ENCODE data around the gene SLC12A1.

Gene SLC12A1

GRCh38 chr15:48205981-48206380 lies at the start of gene SLC12A1:
SLC12A1 (plus strand) TSS chr15:48206302; CDS start chr15:48207720, 1,418 bp downstream.
- FAIRE-seq (no peak), DNase-seq (ENCODE audit: low spot score) (no peak)

GRCh38 chr15:48168616-48169015 lies 37.5 kb upstream of the SLC12A1 start:
- FAIRE-seq (no peak), DNase-seq (ENCODE audit: low spot score) (no peak)

- no peak for DNase-seq (ENCODE audit: low spot score)
- no peak for FAIRE-seq
Measured at GRCh38 chr15:48170981-48171380, 35.1 kb upstream of the SLC12A1 start.

- FAIRE-seq (no peak), DNase-seq (ENCODE audit: low spot score) (no peak)
Measured at GRCh38 chr15:48175126-48175525, 31.0 kb upstream of the SLC12A1 start.

- FAIRE-seq = peak; percentile 78
- DNase-seq (ENCODE audit: low spot score) = no peak
Measured at GRCh38 chr15:48176112-48176511, 30.0 kb upstream of the SLC12A1 start.

GRCh38 chr15:48176957-48177356 lies 29.1 kb upstream of the SLC12A1 start:
- DNase-seq (ENCODE audit: low spot score) (no peak), FAIRE-seq (no peak)

- DNase-seq (ENCODE audit: low spot score) = peak; percentile 49
- FAIRE-seq = no peak
Measured at GRCh38 chr15:48177383-48177765, 28.7 kb upstream of the SLC12A1 start.

GRCh38 chr15:48177766-48178647 lies 28.1 kb upstream of the SLC12A1 start, which contains the start of gene MYEF2:
MYEF2 (minus strand) TSS chr15:48178295; CDS start chr15:48178237, 58 bp downstream.
- DNase-seq (ENCODE audit: low spot score) (peak; percentile 34), FAIRE-seq (no peak)

- DNase-seq (ENCODE audit: low spot score) = no peak
- FAIRE-seq = no peak
Measured at GRCh38 chr15:48178648-48178931, 27.5 kb upstream of the SLC12A1 start.

GRCh38 chr15:48182749-48183148 lies 23.4 kb upstream of the SLC12A1 start:
- DNase-seq (ENCODE audit: low spot score) = no peak
- FAIRE-seq = no peak

GRCh38 chr15:48185529-48185928 lies 20.6 kb upstream of the SLC12A1 start:
- DNase-seq (ENCODE audit: low spot score) = no peak
- FAIRE-seq = no peak

GRCh38 chr15:48186271-48186670 lies 19.8 kb upstream of the SLC12A1 start:
- DNase-seq (ENCODE audit: low spot score) (no peak), FAIRE-seq (no peak)

- FAIRE-seq (no peak), DNase-seq (ENCODE audit: low spot score) (no peak)
Measured at GRCh38 chr15:48190932-48191573, 15.0 kb upstream of the SLC12A1 start.

GRCh38 chr15:48191574-48192225 lies 14.4 kb upstream of the SLC12A1 start, which contains the start of gene CTXN2:
CTXN2 (plus strand) TSS chr15:48191665; CDS start chr15:48201301, 9,636 bp downstream.
- no peak for FAIRE-seq

GRCh38 chr15:48202068-48202467 lies 4.0 kb upstream of the SLC12A1 start:
- DNase-seq (ENCODE audit: low spot score) (no peak), FAIRE-seq (no peak)

More at GRCh38 chr15:48191574-48192225, 14.4 kb upstream of the SLC12A1 start, which contains the start of gene CTXN2:
- DNase-seq (ENCODE audit: low spot score) = no peak

GRCh38 chr15:48221261-48221660 lies 15.2 kb downstream of the SLC12A1 start:
- FAIRE-seq (no peak), DNase-seq (ENCODE audit: low spot score) (no peak)

GRCh38 chr15:48221885-48222284 lies 15.8 kb downstream of the SLC12A1 start:
- FAIRE-seq (no peak), DNase-seq (ENCODE audit: low spot score) (no peak)

GRCh38 chr15:48222627-48223026 lies 16.5 kb downstream of the SLC12A1 start:
- FAIRE-seq (no peak), DNase-seq (ENCODE audit: low spot score) (no peak)

GRCh38 chr15:48225771-48226170 lies 19.7 kb downstream of the SLC12A1 start:
- FAIRE-seq = no peak
- DNase-seq (ENCODE audit: low spot score) = no peak

- DNase-seq (ENCODE audit: low spot score) = no peak
- no peak for FAIRE-seq
Measured at GRCh38 chr15:48230498-48230897, 24.4 kb downstream of the SLC12A1 start.

GRCh38 chr15:48233246-48233645 lies 27.1 kb downstream of the SLC12A1 start:
- FAIRE-seq = no peak
- no peak for DNase-seq (ENCODE audit: low spot score)

- DNase-seq (ENCODE audit: low spot score) (no peak), FAIRE-seq (no peak)
Measured at GRCh38 chr15:48239334-48239733, 33.2 kb downstream of the SLC12A1 start.

All from RCC 7860 (cell line).